ENCODE data around the gene PCP2.

PCP2 gene

DNA sequence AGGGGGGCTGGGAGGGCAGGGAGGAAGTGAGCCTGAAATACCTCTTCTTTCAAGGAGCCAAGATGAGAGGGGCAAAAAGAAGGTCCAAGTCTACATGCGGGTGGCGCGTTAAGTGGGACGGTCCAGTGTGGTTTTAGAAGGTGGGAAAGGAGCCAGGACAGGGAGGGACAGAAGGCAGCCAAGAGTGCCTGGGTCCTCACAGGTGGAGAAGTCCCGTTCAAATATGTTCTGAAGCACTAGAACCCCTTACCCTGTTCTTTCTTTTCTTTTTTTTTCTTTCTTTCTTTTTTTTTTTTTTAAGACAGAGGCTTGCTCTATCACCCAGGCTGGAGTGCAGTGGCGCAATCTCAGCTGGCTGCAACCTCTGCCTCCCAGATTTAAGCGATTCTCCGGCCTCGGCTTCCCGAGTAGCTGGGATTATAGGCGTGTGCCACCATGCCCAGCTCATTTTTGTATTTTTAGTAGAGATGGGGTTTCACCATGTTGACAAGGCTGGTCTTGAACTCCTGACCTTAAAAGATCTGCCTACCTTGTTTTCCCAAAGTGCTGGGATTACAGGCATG, 30.5 kb downstream of the PCP2 start:
- no peak for FAIRE-seq
- DNase-seq (ENCODE audit: insufficient read length, low spot score): no peak

DNA sequence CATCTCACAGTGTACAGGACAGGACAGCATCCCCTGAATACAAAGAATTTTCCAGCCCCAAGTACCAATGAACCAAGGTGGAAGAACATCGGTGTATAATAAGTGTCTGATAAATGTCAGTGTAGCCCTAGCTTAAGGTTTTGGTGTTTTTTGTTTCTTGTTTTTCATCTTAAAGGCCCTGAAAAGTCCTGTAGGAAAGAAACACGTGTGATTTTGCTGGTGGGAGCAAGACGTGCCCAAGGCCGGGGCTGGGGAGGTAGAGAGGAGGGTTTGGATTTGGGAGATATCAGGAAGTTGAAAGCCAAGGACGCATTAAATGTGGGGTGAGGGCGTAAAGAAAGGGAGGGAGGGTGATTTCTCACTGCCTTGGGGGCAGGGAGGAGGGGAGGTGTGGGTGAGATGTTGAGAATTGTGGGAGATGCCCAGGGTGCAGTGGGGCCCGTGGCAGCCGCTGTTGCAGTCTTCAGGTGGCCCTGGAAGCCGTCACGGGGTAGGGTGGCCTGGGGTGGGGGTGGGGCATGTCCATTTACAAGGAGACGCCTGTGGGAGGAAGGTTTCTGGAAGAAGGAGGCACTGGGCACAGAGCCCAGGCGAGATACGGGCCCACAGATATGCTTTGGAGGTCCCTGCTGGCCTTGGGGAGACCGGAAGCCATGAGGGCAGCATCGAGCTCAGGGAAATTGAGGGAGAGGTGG, 31.1 kb downstream of the PCP2 start:
- FAIRE-seq: no peak

DNA sequence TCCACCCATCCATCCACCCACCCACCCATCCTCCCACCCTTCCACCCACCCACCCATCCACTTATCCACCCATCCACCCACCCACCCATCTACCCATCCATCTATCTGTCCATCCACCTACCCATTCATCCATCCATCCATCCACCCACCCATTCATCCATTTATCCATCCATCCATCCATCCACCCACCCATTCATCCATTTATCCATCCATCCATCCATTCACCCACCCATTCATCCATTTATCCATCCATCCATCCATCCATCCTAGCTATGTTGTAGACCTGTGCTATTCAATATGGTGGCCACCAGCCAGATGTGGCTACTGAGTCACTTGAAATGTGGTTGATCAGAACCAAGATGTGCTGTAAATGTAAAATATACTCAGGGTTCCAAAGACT, 32.8 kb downstream of the PCP2 start:
- FAIRE-seq (no peak), DNase-seq (ENCODE audit: insufficient read length, low spot score) (no peak)

More for the DNA sequence above, 31.1 kb downstream of the PCP2 start:
- DNase-seq (ENCODE audit: insufficient read length, low spot score): no peak

DNA sequence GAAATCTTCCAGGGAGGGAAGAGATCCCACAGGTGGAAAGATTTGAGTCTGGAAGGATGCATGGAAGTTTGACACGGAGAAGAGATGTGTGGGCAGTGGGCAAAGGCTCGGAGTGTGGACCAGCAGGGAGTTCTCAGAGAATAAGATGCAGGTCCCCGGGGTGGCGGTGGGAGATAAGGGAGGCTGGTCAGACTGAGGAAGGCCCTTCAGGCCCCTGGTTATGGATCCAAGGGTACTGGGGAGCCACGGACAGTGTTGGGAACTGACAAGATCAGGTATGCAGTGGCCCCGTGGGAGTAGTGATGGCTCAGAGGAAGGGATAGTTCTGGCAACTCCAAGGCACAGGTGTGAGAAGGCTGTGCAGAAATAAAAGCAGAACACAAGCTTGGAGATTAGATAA, 35.3 kb downstream of the PCP2 start:
- DNase-seq (ENCODE audit: insufficient read length, low spot score) (no peak), FAIRE-seq (no peak)

DNA sequence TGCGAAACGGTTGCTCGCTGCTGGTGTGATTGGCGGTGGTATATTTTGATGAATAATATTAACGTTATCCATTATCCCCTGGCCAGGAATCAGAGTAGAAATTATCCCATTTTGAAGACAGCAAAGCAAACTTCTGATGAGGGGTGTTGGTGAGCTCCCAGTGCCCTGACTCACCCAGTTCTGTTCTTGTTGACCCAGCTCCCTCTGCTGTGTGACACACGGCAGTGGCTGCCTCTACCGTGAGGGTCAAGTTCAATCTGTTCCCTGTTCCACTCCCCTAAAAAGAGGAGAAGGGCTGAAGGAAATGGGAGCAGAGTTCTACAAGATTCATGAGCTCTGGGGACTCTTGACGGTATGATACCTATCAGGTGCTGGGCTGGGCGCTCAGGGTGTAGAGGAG, 35.8 kb downstream of the PCP2 start:
- FAIRE-seq: no peak
- no peak for DNase-seq (ENCODE audit: insufficient read length, low spot score)

DNA sequence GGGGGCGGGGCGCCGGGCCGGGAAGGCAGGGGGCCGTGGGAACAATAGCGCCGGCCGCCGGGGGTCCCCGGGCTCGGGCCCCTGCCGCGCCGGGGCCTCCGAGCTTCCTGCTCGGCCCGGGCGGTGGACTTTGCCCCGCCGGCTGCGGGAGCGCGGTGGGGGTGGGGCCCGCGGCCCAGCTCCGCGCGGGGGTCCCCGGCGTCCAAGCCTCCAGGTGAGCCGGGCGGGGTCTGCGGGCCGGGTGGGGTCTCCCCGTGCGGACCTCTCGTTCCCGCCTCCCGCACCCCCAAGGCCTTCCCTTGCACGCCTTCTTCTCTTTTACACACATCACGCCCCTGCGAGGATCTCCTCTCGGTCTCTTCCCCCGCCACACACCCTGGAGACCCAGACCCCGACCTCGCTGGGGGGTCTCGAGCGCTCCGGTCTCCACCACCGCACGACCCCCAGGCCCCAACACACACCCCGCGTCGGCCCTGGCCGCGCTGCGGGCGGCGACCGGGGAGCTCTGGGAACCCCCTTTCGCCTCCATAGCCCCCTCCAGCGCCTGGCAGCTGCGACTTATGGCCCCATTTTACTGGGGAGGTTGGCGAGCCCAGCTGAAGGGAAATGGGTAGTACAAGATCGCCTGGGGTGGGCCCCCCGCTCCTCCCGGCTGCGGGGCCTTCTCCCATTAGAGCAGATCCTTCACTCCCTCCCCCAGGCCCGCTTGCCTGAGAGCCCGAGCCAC, 37.1 kb downstream of the PCP2 start:
- DNase-seq (ENCODE audit: insufficient read length, low spot score) (no peak), FAIRE-seq (no peak)

DNA sequence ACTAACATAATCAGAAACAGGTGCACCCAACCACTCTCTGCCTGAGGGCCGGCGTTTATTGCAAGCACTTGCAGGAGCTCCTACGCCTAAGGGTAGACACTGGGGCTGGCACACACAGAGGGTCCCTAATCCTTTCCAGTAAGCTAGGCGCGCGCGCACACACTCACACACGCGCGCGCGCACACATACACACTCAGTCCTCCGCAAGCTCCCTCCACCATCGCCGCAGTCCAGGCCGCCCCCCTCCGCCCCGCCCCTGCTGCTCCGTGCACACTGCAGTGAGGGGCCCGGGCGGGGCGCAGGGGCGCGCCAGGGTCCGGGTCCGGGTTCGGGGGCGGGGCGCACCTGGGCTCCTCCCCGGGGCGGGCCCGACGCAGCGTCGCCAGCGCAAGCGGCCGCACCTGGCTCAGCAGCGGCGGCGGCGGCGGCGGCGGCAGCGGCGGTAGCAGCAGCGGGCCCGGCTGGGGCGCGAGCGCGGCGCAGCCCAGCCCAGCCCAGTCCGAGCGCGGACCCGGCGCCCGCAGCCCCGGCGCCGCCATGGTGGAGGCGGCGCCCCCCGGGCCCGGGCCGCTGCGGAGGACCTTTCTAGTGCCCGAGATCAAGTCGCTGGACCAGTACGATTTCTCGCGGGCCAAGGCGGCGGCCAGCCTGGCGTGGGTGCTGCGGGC, 37.9 kb downstream of the PCP2 start, which contains the start of gene CAMSAP3:
CAMSAP3 (plus strand) TSS at position 398 of the 668 bp plus-strand sequence; CDS start at position 538, 140 bp downstream.
- DNase-seq (ENCODE audit: insufficient read length, low spot score) (peak; percentile 53), FAIRE-seq (peak; percentile 71)

DNA sequence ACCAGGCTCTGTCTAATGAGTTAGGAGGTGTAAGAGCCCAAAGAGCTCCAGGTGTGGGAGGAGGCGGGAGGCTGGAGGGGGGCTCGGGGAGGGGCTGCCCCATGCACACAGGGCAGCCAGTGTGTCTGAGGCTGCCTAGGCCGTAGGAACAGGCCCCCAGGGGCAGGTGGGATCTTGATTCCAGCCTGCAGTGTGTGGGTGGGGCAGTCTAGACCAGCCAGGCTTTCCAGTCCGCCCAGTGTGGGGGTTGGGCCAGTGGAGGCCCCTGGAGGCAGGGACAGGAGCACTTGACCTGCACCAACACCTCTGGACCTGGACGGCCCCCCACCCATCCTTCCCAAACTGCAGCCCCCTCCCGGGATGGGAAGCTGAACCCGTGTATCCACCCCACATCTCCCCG, 43.3 kb downstream of the PCP2 start:
- FAIRE-seq: no peak
- DNase-seq (ENCODE audit: insufficient read length, low spot score): no peak

DNA sequence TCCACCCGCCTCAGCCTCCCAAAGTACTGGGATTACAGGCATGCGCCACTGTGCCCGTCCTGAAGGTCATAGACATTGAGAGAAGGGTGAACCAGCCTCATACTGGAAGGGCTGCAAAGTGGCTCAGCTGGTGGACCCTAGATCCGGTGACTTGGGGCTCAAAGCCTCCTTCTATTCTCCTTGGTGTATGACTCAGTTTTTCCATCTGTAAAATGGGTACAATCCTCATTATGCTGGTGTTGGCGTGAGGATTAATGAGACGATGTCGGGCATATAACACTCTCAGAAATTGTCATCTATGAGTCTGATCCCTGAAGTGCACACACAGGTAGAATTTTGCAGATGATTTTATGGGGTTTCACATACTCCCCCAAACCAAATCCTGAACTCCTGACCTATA, 43.7 kb downstream of the PCP2 start:
- DNase-seq (ENCODE audit: insufficient read length, low spot score) (no peak), FAIRE-seq (peak; percentile 28)

DNA sequence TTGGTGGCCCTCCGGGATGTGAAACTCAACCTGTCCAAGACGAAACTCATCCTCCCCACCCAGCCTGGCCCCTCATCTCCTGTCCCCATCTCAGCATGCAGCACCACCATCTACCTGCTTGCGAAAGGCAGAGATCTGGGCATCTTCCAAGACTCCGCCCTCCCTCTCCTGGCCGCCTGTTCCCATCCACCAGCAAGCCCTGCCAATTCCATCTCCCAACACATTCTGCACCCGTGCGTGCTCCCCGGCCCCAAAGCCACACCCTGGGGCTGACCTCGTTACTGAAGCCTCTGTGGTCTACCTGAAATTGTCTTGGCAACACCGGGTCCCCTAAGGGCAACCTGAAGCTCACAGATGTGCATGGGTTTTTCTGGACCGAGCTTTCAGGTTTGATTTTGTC, 51.1 kb downstream of the PCP2 start:
- FAIRE-seq: no peak
- no peak for DNase-seq (ENCODE audit: insufficient read length, low spot score)
